Glutamatergic neuron (in vitro differentiated cells): Measurements from ENCODE around the gene FES. TPM values are rescaled to one million over a fixed set of nuclear protein-coding genes. Genes with fewer than 3 reads are reported as not detected.
A peak's percentile ranks its signal among the peaks of the same experiment; 100 is the strongest.
"Not testable (repeated sequence)": the region's sequence is repeated elsewhere in the genome, so short reads cannot be mapped to it uniquely, and the experiment has no call there.

Experiments
- DNase-seq: peaks from one replicate; pipeline ENCODE4 v3.0.0; 2022
- H3K27ac Mint-ChIP-seq: one replicate; pipeline ENCODE4 v1.8.0; 2020; ENCODE audit warnings: mild to moderate bottlenecking, mixed read lengths, inconsistent platforms; ENCODE audit not compliant: unreplicated experiment
- H3K27me3 Mint-ChIP-seq: one replicate; pipeline ENCODE4 v1.8.0; 2020; ENCODE audit warnings: mild to moderate bottlenecking, moderate library complexity, mixed read lengths, inconsistent platforms; ENCODE audit not compliant: unreplicated experiment
- H3K36me3 Mint-ChIP-seq: one replicate; pipeline ENCODE4 v1.8.0; 2020; ENCODE audit warnings: mild to moderate bottlenecking, mixed read lengths, inconsistent platforms; ENCODE audit not compliant: unreplicated experiment
- H3K4me1 Mint-ChIP-seq: one replicate; pipeline ENCODE4 v1.8.0; 2020; ENCODE audit warnings: mild to moderate bottlenecking, low read depth, mixed read lengths, inconsistent platforms; ENCODE audit not compliant: unreplicated experiment
- H3K4me3 Mint-ChIP-seq: one replicate; pipeline ENCODE4 v1.8.0; 2020; ENCODE audit warnings: mild to moderate bottlenecking, mixed read lengths, inconsistent platforms; ENCODE audit not compliant: unreplicated experiment
- H3K9me3 Mint-ChIP-seq: one replicate; pipeline ENCODE4 v1.8.0; 2020; ENCODE audit warnings: mild to moderate bottlenecking, moderate library complexity, mixed read lengths, inconsistent platforms; ENCODE audit not compliant: unreplicated experiment
- total RNA-seq: library from RNA; stranded (reverse); fragmentation: NEBNext Ultra II Directional; extraction: Animal tissue kit (Norgen Biotek cat#: 25700); gene quantifications from one replicate; pipeline ENCODE4 v1.2.1, GENCODE V29; 2021; ENCODE audit not compliant: unreplicated experiment
- TF ChIP-seq, protein P1 (sequence below): fragments of 200-600 bp; sonication (generic); IDR thresholded peaks from one replicate; pipeline ENCODE4 v1.5.0; 2021; ENCODE audit not compliant: partially characterized antibody, unreplicated experiment

Gene FES
- total RNA-seq, 1 donor from 2014 or later: 3.3 TPM

DNA sequence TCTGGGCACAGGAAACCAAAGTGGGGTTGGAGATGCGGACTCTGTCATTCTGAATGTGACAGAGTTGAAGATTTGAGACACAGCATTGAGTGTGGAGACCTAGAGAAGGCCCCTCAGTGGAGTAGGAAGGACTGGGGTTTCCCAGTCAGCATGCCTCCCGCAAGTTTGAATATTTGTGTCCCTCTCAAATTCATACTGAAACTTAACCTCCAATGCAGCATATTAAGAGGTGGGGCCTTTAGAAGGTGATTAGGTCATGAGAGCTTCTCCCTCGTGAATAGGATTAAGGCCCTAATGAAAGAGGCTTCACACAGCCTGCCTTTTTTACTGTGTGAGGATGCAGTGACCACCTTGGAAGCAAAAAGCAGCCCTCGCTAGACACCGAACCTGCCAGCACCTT is 40.1 kb downstream of the FES start:
- no peak overlapping the region for H3K4me3 Mint-ChIP-seq
- DNase-seq: no peak
- peaks cover 8% of the 10 kb centered on the region for H3K4me1 Mint-ChIP-seq
- H3K27ac Mint-ChIP-seq: no peak overlapping the region
- peaks cover 12% of the 10 kb centered on the region for H3K27me3 Mint-ChIP-seq
- TF ChIP-seq, protein P1, sequence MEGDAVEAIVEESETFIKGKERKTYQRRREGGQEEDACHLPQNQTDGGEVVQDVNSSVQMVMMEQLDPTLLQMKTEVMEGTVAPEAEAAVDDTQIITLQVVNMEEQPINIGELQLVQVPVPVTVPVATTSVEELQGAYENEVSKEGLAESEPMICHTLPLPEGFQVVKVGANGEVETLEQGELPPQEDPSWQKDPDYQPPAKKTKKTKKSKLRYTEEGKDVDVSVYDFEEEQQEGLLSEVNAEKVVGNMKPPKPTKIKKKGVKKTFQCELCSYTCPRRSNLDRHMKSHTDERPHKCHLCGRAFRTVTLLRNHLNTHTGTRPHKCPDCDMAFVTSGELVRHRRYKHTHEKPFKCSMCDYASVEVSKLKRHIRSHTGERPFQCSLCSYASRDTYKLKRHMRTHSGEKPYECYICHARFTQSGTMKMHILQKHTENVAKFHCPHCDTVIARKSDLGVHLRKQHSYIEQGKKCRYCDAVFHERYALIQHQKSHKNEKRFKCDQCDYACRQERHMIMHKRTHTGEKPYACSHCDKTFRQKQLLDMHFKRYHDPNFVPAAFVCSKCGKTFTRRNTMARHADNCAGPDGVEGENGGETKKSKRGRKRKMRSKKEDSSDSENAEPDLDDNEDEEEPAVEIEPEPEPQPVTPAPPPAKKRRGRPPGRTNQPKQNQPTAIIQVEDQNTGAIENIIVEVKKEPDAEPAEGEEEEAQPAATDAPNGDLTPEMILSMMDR: no peak
- H3K9me3 Mint-ChIP-seq: peaks cover 3% of the 10 kb centered on the region
- H3K36me3 Mint-ChIP-seq: no peaks in the 10 kb centered on the region

DNA sequence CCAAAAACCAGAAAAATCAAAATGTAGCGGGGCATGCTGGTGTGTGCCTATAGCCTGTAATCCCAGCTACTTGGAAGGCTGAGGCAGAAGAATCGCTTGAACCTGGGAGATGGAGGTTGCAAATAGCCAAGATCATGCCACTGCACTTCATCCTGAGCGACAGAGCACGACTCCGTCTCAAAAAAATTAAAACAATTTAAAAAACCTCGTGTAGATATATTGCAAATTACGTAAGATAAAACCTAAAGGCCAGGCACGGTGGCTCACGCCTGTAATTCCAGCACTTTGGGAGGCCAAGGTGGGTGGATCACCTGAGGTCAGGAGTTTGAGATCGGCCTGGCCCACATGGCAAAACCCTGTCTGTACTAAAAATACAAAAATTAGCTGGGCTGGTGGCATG is 42.5 kb downstream of the FES start:
- H3K9me3 Mint-ChIP-seq, H3K4me3 Mint-ChIP-seq: not testable (repeated sequence)

DNA sequence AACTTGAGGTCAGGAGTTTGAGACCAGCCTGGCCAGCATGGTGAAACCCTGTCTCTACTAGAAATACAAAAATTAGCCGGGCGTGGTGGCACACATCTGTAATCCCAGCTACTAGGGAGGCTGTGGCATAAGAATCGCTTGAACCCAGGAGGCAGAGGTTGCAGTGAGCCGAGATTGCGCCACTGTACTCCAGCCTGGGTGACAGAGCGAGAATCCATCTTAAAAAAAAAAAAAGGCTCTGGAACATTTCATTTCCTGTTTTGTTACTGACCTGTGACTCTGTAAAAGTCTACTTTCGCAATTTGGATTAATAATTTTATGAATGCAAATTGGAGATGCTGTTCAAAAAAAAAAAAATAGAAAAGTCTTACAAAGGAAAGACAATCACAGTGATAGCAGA is 43.8 kb downstream of the FES start:
- H3K4me1 Mint-ChIP-seq: peaks cover 12% of the 10 kb centered on the region
- H3K27me3 Mint-ChIP-seq, H3K4me3 Mint-ChIP-seq, H3K36me3 Mint-ChIP-seq, DNase-seq, H3K9me3 Mint-ChIP-seq, H3K27ac Mint-ChIP-seq: not testable (repeated sequence)

More for the DNA sequence above, 42.5 kb downstream of the FES start:
- not testable (repeated sequence) for DNase-seq, H3K36me3 Mint-ChIP-seq, H3K4me1 Mint-ChIP-seq, H3K27me3 Mint-ChIP-seq, H3K27ac Mint-ChIP-seq

DNA sequence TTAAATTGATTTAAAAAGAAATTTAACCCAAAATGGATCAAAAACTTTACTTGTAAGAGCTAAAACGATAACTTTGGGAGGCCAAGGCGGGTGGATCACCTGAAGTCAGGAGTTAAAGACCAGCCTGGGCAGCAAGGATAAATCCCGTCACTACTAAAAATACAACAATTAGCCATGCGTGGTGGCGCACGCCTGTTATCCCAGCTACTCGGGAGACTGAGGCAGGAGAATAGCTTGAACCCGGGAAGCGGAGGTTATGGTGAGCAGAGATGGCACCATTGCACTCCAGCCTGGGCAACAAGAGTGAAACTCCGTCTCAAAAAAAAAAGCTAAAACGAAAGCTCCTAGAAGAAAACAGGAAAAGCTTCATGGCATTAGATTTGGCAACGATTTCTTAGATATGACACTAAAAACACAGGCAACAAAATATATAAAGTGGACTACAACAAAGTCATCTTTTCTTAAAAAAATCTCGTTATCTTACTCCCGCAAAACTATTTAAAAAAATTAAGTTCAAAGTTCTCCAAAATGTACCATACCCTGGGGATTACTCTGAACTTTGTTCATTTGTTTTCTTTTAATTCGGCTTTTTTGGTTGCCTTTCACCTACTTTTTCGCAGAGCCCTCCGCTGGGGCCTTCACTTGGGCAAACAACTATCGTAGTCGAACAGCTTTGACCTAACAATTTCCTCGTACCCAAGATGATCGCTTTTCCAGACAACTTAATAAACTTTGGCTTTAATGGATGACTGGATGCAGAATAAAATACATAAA is 45.1 kb downstream of the FES start:
- no peaks in the 10 kb centered on the region for H3K36me3 Mint-ChIP-seq
- peaks cover 11% of the 10 kb centered on the region for H3K4me1 Mint-ChIP-seq
- H3K4me3 Mint-ChIP-seq: no peak overlapping the region
- peaks cover 2% of the 10 kb centered on the region for H3K9me3 Mint-ChIP-seq
- H3K27me3 Mint-ChIP-seq: peaks cover 6% of the 10 kb centered on the region
- DNase-seq: no peak
- TF ChIP-seq, protein P1: no peak
- no peak overlapping the region for H3K27ac Mint-ChIP-seq

DNA sequence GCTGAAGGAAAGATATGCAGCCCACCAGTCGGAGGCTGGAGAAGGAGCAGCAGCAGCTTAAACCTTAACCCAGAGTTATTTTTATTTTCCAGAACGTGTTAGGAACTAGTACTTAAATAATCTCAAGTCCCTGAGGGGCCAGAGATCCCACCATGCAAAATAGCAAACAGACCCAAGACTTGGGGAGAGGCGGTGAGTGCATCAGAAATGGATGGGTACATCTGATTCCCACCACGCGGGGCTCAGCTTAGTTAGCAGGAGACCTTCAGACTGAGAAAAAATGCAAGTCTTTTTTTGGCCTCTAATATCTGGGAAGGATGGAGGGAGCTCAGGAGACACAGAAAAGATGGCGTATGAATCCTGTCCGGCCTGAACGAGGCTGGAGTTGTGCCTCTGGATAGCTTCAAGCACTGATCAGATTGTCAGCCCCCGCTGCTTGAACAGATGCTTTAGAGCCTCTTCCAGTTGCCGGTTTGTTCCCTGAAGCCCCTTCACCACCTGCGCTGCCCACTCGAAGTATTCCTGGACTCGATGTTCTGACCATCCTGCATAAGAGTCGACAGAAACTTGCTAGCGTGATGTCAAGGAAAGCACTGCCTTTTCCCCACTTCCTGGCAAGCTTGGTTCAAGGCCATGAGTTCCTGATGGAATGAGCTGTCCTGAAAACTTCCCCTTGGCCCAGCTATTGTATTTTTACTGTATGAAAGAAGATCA is 46.7 kb downstream of the FES start:
- H3K27ac Mint-ChIP-seq: peak overlapping the region; percentile 80
- peaks cover 12% of the 10 kb centered on the region for H3K4me1 Mint-ChIP-seq
- TF ChIP-seq, protein P1: no peak
- peaks cover 5% of the 10 kb centered on the region for H3K27me3 Mint-ChIP-seq
- H3K4me3 Mint-ChIP-seq: peak overlapping the region; percentile 91
- DNase-seq: no peak
- H3K36me3 Mint-ChIP-seq: no peaks in the 10 kb centered on the region
- H3K9me3 Mint-ChIP-seq: peaks cover 2% of the 10 kb centered on the region

DNA sequence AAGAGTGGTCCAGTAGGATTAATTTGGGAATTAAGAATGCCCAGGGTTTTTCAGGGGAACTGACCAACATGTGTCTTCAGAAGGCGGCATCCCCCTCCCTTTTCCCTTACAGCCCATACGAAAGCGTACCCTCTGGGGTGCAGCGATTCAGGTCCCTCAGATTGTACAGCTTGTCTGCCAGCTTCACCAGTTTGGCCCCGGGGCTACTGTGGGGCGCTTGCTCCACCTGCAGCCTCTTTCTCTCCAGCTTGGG is 47.2 kb downstream of the FES start:
- peaks cover 2% of the 10 kb centered on the region for H3K9me3 Mint-ChIP-seq
- H3K27ac Mint-ChIP-seq: peak overlapping the region; percentile 80
- no peak for DNase-seq
- TF ChIP-seq, protein P1: no peak
- peaks cover 8% of the 10 kb centered on the region for H3K27me3 Mint-ChIP-seq
- no peaks in the 10 kb centered on the region for H3K36me3 Mint-ChIP-seq
- peaks cover 17% of the 10 kb centered on the region for H3K4me1 Mint-ChIP-seq
- peak overlapping the region; percentile 91 for H3K4me3 Mint-ChIP-seq
